GM13976 (cell line): ENCODE measurements around the gene ZFHX3.

Experiments
- DNase-seq: peaks from one replicate; pipeline ENCODE4 v3.0.0; 2012; ENCODE audit warnings: low spot score
- CTCF ChIP-seq: IDR thresholded peaks from 2 replicates; pipeline ENCODE4 v1.5.1; 2012; ENCODE audit warnings: borderline replicate concordance, mild to moderate bottlenecking; ENCODE audit not compliant: insufficient read depth; ENCODE audit errors: extremely low read depth, missing control alignments, control extremely low read depth
- in situ Hi-C: fragments of 300-500 bp; cut with MboI; formaldehyde crosslinking; loops from one replicate; pipeline ENCODE4 v1.12.0; 2022; ENCODE audit warnings: low sequenced_read_pairs, mixed read lengths, inconsistent platforms; ENCODE audit not compliant: unreplicated experiment

ZFHX3 gene

GRCh38 chr16:72862090-72862489 is 185.8 kb downstream of the ZFHX3 start:
- in situ Hi-C loops, result no loop called here
- no peak for DNase-seq
- TF ChIP-seq CTCF, result no peak

GRCh38 chr16:72860726-72861562 is 187.0 kb downstream of the ZFHX3 start:
- in situ Hi-C loops, result no loop called here
- TF ChIP-seq CTCF, result no peak
- no peak for DNase-seq

GRCh38 chr16:72859581-72859980 is 188.3 kb downstream of the ZFHX3 start:
- no peak for TF ChIP-seq CTCF
- DNase-seq, result no peak
- in situ Hi-C loops, result no loop called here

GRCh38 chr16:72858665-72859493 is 189.0 kb downstream of the ZFHX3 start:
- DNase-seq, result no peak
- TF ChIP-seq CTCF, result no peak
- in situ Hi-C loops, result no loop called here

GRCh38 chr16:72857834-72858664 is 189.9 kb downstream of the ZFHX3 start:
- in situ Hi-C loops, result no loop called here
- no peak for TF ChIP-seq CTCF

GRCh38 chr16:72856797-72857196 is 191.1 kb downstream of the ZFHX3 start:
- TF ChIP-seq CTCF, result peak; percentile 41
- in situ Hi-C loops, result no loop called here
- peak; percentile 65 for DNase-seq

More at GRCh38 chr16:72857834-72858664, 189.9 kb downstream of the ZFHX3 start:
- no peak for DNase-seq
